ENCODE results near the gene TTC22. TPM values are rescaled to one million over a fixed set of nuclear protein-coding genes. Genes with fewer than 3 reads are reported as not detected.

The TTC22 gene
- total RNA-seq, 1 donor from 2014 or later, result not detected

GRCh38 chr1:54843449-54843848, 42.3 kb upstream of the TTC22 start:
- TF ChIP-seq CTCF (IDR thresholded peaks at IDR 0.05; ENCODE audit: partially characterized antibody, unreplicated experiment), result no peak
- Mint-ChIP-seq H3K27me3 (ENCODE audit: unreplicated experiment) (peaks cover 3% of the 10 kb centered on the region), H3K4me1 (ENCODE audit: low read depth, unreplicated experiment) (no peaks in the 10 kb centered on the region), H3K4me3 (ENCODE audit: unreplicated experiment) (no peak overlapping the region), H3K36me3 (ENCODE audit: unreplicated experiment) (peaks cover 6% of the 10 kb centered on the region), H3K27ac (ENCODE audit: unreplicated experiment) (no peak overlapping the region), H3K9me3 (ENCODE audit: unreplicated experiment) (no peaks in the 10 kb centered on the region)
- DNase-seq, result no peak

- H3K4me3 Mint-ChIP-seq (ENCODE audit: unreplicated experiment), result no peak overlapping the region
- no peak for TF ChIP-seq CTCF (IDR thresholded peaks at IDR 0.05; ENCODE audit: partially characterized antibody, unreplicated experiment)
- no peaks in the 10 kb centered on the region for H3K4me1 Mint-ChIP-seq (ENCODE audit: low read depth, unreplicated experiment)
- H3K9me3 Mint-ChIP-seq (ENCODE audit: unreplicated experiment), result no peaks in the 10 kb centered on the region
- no peak overlapping the region for H3K27ac Mint-ChIP-seq (ENCODE audit: unreplicated experiment)
- H3K36me3 Mint-ChIP-seq (ENCODE audit: unreplicated experiment), result peaks cover 7% of the 10 kb centered on the region
- H3K27me3 Mint-ChIP-seq (ENCODE audit: unreplicated experiment), result peaks cover 3% of the 10 kb centered on the region
- DNase-seq, result no peak
Observed at GRCh38 chr1:54842963-54843362, 41.8 kb upstream of the TTC22 start.

- H3K27me3 Mint-ChIP-seq (ENCODE audit: unreplicated experiment), result peaks cover 4% of the 10 kb centered on the region
Observed at GRCh38 chr1:54842206-54842915, 41.2 kb upstream of the TTC22 start.

GRCh38 chr1:54839824-54840223, 38.7 kb upstream of the TTC22 start:
- H3K27ac Mint-ChIP-seq (ENCODE audit: unreplicated experiment), result peak overlapping the region; percentile 30
- H3K27me3 Mint-ChIP-seq (ENCODE audit: unreplicated experiment), result peaks cover 2% of the 10 kb centered on the region
- no peak overlapping the region for H3K4me3 Mint-ChIP-seq (ENCODE audit: unreplicated experiment)
- no peak for DNase-seq
- TF ChIP-seq CTCF (IDR thresholded peaks at IDR 0.05; ENCODE audit: partially characterized antibody, unreplicated experiment), result no peak
- H3K36me3 Mint-ChIP-seq (ENCODE audit: unreplicated experiment), result peaks cover 12% of the 10 kb centered on the region
- H3K9me3 Mint-ChIP-seq (ENCODE audit: unreplicated experiment), result no peaks in the 10 kb centered on the region
- no peaks in the 10 kb centered on the region for H3K4me1 Mint-ChIP-seq (ENCODE audit: low read depth, unreplicated experiment)

More at GRCh38 chr1:54842206-54842915, 41.2 kb upstream of the TTC22 start:
- DNase-seq, result no peak
- no peak for TF ChIP-seq CTCF (IDR thresholded peaks at IDR 0.05; ENCODE audit: partially characterized antibody, unreplicated experiment)
- H3K9me3 Mint-ChIP-seq (ENCODE audit: unreplicated experiment), result no peaks in the 10 kb centered on the region
- H3K36me3 Mint-ChIP-seq (ENCODE audit: unreplicated experiment), result peaks cover 12% of the 10 kb centered on the region
- H3K4me3 Mint-ChIP-seq (ENCODE audit: unreplicated experiment), result no peak overlapping the region
- H3K27ac Mint-ChIP-seq (ENCODE audit: unreplicated experiment), result no peak overlapping the region
- no peaks in the 10 kb centered on the region for H3K4me1 Mint-ChIP-seq (ENCODE audit: low read depth, unreplicated experiment)

- H3K27ac Mint-ChIP-seq (ENCODE audit: unreplicated experiment), result no peak overlapping the region
- no peak for TF ChIP-seq CTCF (IDR thresholded peaks at IDR 0.05; ENCODE audit: partially characterized antibody, unreplicated experiment)
- peaks cover 2% of the 10 kb centered on the region for H3K27me3 Mint-ChIP-seq (ENCODE audit: unreplicated experiment)
- peaks cover 12% of the 10 kb centered on the region for H3K36me3 Mint-ChIP-seq (ENCODE audit: unreplicated experiment)
- no peak overlapping the region for H3K4me3 Mint-ChIP-seq (ENCODE audit: unreplicated experiment)
- no peaks in the 10 kb centered on the region for H3K9me3 Mint-ChIP-seq (ENCODE audit: unreplicated experiment)
- DNase-seq, result no peak
- no peaks in the 10 kb centered on the region for H3K4me1 Mint-ChIP-seq (ENCODE audit: low read depth, unreplicated experiment)
Observed at GRCh38 chr1:54838565-54839180, 37.5 kb upstream of the TTC22 start.
